ENCODE data around the gene ERBB4. TPM values are rescaled to one million over a fixed set of nuclear protein-coding genes. Genes with fewer than 3 reads are reported as not detected.

ERBB4 gene
- total RNA-seq, 2 experiments from 2014 or later = not detected

GRCh38 chr2:211331736-211332135 is 1206.9 kb downstream of the ERBB4 start:
- ATAC-seq (ENCODE audit: poor library complexity) = no peak
- Histone ChIP-seq H3K36me3 (ENCODE audit: insufficient read depth, low read length) (no peaks in the 10 kb centered on the region), H3K9me3 (ENCODE audit: control insufficient read depth in 1 of 2, insufficient read depth in 1 of 2, low read length in 2 of 2) (peaks cover 0 to 11% of the 10 kb centered on the region in 2 experiments), H3K27ac (ENCODE audit: low read depth in 1 of 2, low read length in 2 of 2) (no peak overlapping the region), H3K27me3 (ENCODE audit: control insufficient read depth in 1 of 2, insufficient read depth in 2 of 2, low read length in 2 of 2) (no peaks in the 10 kb centered on the region), H3K4me3 (ENCODE audit: low read length) (no peak overlapping the region), H3K4me1 (ENCODE audit: insufficient read depth, low read length) (no peaks in the 10 kb centered on the region)
- intact Hi-C loops (cut with DNase I, micrococcal nuclease) = no loop called here
- DNase-seq = no peak
- Mint-ChIP-seq H3K36me3 (ENCODE audit: low read depth) (no peaks in the 10 kb centered on the region), H3K27me3 (no peaks in the 10 kb centered on the region), H3K4me3 (no peak overlapping the region), H3K4me1 (ENCODE audit: low read depth) (no peaks in the 10 kb centered on the region), H3K9me3 (no peaks in the 10 kb centered on the region), H3K27ac (no peak overlapping the region)
- CTCF ChIA-PET = no interaction called here
- POLR2A ChIA-PET = no interaction called here
- TF ChIP-seq CTCF (IDR thresholded peaks at IDR 0.05) = no peak

- no peak for DNase-seq
These were observed 1208.7 kb downstream of the ERBB4 start for GRCh38 chr2:211329882-211330281.

DNA sequence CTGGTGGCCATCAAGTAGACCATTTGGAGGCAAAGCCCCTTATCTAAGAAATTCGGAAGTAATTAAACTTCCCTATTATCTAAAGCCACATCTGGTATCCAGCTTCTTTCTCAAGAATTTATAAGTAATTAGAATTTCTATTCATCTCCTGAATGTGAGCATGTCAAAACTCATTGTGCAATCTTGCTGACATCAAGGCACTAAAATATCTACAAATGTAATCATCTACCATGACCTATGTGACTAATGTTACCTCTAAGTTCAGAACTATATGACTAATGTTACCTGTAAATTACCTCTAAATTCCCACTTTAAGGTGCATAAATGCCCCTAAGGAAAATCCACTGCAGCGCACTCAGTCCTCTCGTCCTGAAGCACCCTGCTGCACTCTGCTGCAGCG is 1209.2 kb downstream of the ERBB4 start:
- CTCF ChIA-PET = interaction anchor here (0.7 kb wide), 1 partner anchor 13 kb away, joined by 4 read pairs; no protein-coding TSS in a partner anchor
- intact Hi-C loops (cut with DNase I, micrococcal nuclease) = no loop called here
- H3K9me3 ChIP-seq (ENCODE audit: control insufficient read depth in 1 of 2, insufficient read depth in 1 of 2, low read length in 2 of 2) = peaks cover 0 to 11% of the 10 kb centered on the region in 2 experiments
- H3K9me3 Mint-ChIP-seq = peaks cover 4% of the 10 kb centered on the region
- no peaks in the 10 kb centered on the region for H3K4me1 ChIP-seq (ENCODE audit: insufficient read depth, low read length)
- H3K27me3 ChIP-seq (ENCODE audit: control insufficient read depth in 1 of 2, insufficient read depth in 2 of 2, low read length in 2 of 2) = no peaks in the 10 kb centered on the region
- H3K27ac ChIP-seq (ENCODE audit: low read depth in 1 of 2, low read length in 2 of 2) = no peak overlapping the region
- H3K4me1 Mint-ChIP-seq (ENCODE audit: low read depth) = no peaks in the 10 kb centered on the region
- POLR2A ChIA-PET = no interaction called here
- no peak overlapping the region for H3K27ac Mint-ChIP-seq
- H3K4me3 ChIP-seq (ENCODE audit: low read length) = no peak overlapping the region
- no peak for TF ChIP-seq CTCF (IDR thresholded peaks at IDR 0.05)
- H3K27me3 Mint-ChIP-seq = no peaks in the 10 kb centered on the region
- DNase-seq = no peak
- H3K4me3 Mint-ChIP-seq = no peak overlapping the region
- ATAC-seq (ENCODE audit: poor library complexity) = no peak
- no peaks in the 10 kb centered on the region for H3K36me3 Mint-ChIP-seq (ENCODE audit: low read depth)
- no peaks in the 10 kb centered on the region for H3K36me3 ChIP-seq (ENCODE audit: insufficient read depth, low read length)

More at GRCh38 chr2:211329882-211330281, 1208.7 kb downstream of the ERBB4 start:
- ChIA-PET CTCF (interaction anchor here (0.7 kb wide), 1 partner anchor 13 kb away, joined by 4 read pairs; no protein-coding TSS in a partner anchor), POLR2A (no interaction called here)
- H3K27ac Mint-ChIP-seq = no peak overlapping the region
- Histone ChIP-seq H3K4me1 (ENCODE audit: insufficient read depth, low read length) (no peaks in the 10 kb centered on the region), H3K4me3 (ENCODE audit: low read length) (no peak overlapping the region), H3K27me3 (ENCODE audit: control insufficient read depth in 1 of 2, insufficient read depth in 2 of 2, low read length in 2 of 2) (no peaks in the 10 kb centered on the region), H3K36me3 (ENCODE audit: insufficient read depth, low read length) (no peaks in the 10 kb centered on the region), H3K9me3 (ENCODE audit: control insufficient read depth in 1 of 2, insufficient read depth in 1 of 2, low read length in 2 of 2) (peaks cover 0 to 11% of the 10 kb centered on the region in 2 experiments), H3K27ac (ENCODE audit: low read depth in 1 of 2, low read length in 2 of 2) (no peak overlapping the region)
- no peaks in the 10 kb centered on the region for H3K27me3 Mint-ChIP-seq
- H3K4me1 Mint-ChIP-seq (ENCODE audit: low read depth) = no peaks in the 10 kb centered on the region
- H3K4me3 Mint-ChIP-seq = no peak overlapping the region
- no peaks in the 10 kb centered on the region for H3K9me3 Mint-ChIP-seq
- intact Hi-C loops (cut with DNase I, micrococcal nuclease) = no loop called here
- no peak for ATAC-seq (ENCODE audit: poor library complexity)
- no peak for TF ChIP-seq CTCF (IDR thresholded peaks at IDR 0.05)
- no peaks in the 10 kb centered on the region for H3K36me3 Mint-ChIP-seq (ENCODE audit: low read depth)

Data from CD4-positive, alpha-beta T cell (primary cell).